ENCODE data around the gene IFI44L.

IFI44L gene

DNA sequence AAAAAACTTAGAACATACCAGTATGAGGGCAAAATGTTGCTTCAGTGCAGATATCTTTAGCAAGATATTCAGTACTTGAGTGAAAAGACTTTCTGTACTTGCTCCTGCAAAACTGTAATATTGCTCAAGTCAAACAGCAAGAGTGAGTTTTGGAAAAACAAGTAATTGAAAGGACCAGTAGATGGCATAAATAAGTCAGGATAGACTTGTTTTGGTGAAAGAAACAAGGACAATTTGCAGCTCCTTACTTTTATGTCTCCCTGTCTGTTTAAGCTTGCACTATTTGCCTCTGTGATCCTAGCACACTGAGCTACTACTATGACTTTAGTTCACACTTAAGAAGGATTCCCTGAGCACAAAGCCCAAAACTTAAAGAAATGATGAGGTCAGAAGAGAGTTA is 68.4 kb downstream of the IFI44L start:
- no peak for DNase-seq (ENCODE audit: low spot score)

DNA sequence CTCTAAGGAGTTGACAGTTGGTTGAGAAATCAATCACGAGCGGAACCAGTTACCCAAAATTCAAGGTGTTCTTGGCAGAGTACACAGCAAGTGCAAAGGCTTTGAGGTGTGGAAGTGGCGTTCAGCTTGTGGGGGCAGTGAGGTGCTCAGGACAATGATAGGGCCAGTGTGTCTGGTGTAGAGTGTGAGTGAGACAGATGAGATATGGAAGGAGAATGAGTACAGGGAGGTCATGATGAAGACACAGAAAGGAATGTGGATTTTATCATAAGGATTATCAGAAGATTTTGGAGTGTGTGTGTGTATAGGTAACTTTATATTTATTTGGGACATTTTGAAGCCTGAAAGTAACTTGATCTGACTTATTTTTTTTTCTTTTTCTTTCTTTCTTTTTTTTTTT is 70.3 kb downstream of the IFI44L start:
- DNase-seq (ENCODE audit: low spot score), result no peak

GRCh38 chr1:78691995-78692747 is 71.9 kb downstream of the IFI44L start:
- no peak for DNase-seq (ENCODE audit: low spot score)
